Measurements from ENCODE around the gene KPTN.

The KPTN gene

DNA sequence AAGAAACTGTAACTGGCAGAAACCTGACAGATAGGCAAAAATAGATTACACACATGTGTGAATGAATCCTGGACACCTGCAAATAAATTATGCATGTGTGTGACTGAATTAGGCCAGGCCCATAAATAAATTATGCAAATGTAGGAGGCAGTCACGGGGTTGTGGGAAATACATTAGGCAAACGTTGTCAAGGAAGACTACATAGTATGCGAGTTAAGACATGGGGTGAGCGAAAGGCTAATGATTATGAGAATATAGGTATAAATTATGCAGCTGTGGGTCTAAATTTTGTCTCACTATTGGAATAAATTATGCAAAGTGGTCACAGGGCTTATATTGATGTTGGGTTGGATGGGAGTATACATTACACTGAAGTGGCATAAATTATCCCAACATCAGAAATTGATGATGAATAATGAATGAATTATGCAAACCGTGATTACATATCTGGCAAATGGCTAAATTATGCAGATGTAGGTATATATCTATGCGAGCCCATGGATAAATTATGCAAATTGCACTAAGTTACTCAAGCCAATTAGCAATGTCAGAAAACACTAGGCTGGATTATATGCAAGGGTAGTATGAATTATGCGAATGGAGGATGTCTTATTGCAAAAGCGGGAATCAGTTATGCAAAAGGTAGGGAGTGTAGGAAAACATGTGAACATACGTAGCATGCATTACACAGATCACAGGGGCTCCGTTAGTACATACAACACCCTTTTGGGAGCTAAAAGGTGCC is 19.2 kb downstream of the KPTN start:
- no peak for DNase-seq

DNA sequence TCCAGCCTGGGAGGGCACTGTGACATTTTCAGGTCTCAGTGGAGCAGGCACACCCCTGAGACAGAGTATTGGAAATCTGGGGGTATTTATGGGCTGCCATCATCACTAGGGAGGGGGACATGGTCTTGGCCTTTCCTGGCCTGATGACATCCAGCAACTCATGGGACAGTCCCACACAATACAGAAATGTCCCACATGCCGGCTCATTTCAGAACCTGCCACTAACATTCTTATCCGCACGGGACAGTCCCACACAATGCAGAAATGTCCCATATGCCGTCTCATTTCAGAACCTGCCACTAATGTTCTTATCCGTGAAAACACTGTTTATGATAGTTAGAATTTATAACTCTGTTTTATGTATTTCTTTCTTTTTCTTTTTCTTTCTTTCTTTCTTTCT is 22.1 kb downstream of the KPTN start:
- no peak for DNase-seq

DNA sequence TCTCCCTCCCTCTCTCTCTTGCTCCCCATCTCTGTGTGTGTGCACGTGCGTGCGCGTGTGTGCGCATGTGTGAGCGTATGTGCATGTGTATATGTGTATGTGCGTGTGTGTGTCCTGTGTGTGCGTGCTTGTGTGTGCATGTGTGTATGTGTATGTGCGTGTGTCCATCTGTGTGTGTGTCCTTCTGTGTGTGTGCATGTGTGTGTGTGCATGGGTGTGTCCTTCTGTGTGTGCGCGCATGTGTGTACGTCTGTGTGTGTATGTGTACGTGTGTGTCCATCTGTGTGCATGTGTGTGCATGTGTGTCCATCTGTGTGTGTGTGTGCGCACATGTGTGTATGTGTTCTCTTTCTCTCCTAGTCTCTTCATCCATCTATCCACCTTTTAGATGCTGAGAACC is 24.5 kb downstream of the KPTN start:
- no peak for DNase-seq

DNA sequence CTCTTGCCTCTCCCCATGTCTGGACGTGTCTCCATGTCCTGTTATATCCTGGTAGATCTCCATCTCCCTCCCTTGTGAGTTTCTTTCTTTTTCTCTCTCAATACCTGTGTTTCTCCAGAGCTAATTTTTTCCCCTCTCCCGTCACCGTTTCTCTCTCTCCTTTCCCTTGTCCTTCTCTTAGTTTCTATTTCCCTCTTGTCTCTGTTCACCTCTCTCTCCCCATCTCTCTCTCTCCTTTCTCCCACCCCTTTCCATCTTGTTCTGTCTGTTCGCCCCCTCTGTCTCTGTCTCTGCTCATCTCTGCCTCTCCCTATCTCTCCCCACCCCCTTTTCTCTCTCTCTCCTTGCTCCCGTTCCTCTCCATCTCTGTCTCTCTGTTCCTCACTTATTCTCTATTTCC is 25.3 kb downstream of the KPTN start:
- no peak for DNase-seq

DNA sequence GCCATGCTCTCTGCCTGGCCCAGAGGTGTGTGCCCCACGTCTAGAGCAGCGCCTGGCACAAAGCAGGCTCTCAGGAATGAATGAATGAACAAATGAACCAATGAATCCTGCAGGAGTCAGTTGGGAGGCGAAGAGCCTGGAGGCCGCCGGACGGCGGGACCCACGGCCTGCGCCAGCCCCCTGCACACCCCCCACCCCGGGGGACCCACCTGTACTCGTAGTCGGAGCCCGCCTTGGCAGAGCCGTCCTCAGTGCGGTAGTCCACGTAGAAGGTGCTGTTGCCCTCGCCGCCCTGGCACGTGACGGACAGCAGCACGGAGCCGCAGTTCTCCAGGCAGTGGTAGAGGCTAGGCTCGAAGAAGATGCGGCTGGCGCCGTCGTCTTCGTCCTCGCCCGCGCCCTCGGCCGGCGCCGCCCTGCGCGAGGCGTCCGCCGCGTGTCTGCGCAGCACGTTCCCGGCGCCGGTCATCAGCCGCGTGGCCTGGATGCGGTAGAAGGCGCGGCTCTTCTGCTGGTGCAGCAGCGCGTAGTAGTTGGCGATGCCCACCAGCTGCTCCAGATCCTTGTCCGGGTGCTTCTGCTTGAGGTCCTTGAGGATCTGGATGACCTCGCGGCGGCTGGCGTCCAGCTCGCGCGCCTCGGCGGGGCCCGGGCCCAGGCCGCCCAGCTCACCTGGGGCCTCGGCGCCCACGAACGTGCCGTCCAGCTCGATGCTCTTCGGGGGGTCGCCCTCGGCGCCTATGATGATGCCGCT is 27.1 kb downstream of the KPTN start:
- no peak for DNase-seq

DNA sequence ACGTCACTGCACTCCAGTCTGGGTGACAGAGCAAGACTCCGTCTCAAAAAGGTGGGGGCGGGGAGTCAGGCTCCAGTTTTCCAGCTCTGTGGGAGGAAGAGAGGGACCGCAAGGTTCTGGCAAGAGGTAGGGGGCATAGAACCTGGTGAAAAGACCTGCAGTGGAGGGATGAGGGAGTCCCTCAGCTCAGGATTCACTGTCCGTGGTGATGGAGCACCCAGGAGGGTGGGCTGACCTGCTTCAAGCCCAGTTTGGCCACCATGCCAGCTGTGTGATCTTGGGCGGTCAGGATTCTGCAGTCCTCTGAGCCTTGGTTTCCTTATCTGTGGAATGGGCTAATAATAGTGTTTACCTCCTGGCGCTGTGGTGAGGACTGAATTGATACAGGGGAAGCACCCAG is 33.5 kb downstream of the KPTN start:
- DNase-seq = no peak

DNA sequence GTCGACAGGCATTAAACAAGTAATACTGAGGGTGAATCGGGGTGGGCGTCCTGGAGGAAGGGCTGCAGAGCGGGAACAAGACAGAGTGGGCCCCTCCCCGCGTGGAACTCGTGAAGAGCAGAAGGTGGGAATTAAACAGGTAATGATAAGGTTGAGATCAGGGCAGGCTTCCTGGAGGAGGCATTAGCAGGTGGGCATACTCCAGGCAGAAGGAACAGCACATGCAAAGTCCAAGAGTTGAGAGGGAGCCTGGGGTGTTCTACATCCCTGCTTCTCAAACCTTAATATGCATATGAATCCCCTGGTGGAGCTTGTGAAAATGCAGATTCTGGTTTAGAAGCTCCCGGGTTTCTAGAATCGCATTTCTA is 35.7 kb downstream of the KPTN start:
- DNase-seq = no peak

DNA sequence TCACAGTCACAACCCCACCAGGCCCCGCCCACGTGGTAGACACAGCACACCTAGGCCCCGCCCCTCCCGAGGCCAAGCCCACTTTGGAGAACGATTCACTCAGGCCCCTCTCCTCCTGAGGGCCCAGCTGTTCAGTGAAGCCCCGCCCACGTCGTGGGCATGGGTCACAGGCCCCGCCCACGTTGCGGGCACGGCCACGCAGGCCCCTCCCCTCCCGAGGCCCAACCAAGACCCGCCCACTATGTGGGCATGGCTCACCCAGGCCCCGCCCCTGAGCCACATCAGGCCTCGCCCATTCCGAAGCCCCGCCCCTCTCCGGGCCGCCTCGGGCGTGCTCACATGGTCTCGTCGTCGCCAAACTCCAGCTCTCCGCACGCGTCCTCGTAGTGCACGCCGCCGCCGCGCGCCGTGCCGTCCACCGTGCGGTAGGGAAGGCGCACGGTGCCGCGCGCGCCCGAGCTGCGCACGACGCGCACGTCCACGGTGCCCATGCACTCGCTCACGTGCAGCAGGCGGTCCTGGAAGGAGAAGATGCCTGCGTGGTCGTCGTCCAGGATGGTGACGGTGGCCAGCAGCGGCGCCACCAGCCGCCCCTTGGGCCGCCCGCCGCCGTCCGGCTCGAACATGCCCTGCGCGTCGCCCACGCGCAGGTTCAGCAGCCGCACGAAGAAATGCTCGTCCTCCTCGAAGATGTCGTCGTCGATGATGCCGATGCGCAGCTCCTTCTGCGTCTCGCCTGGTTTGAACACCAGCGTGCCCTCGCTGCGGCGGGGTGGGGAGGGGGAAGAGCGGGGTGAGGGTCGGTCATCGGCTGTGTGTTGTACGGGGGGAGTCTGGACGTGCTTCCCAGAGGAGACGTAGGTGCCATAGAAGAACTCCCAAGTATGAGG is 36.3 kb downstream of the KPTN start:
- DNase-seq = no peak

DNA sequence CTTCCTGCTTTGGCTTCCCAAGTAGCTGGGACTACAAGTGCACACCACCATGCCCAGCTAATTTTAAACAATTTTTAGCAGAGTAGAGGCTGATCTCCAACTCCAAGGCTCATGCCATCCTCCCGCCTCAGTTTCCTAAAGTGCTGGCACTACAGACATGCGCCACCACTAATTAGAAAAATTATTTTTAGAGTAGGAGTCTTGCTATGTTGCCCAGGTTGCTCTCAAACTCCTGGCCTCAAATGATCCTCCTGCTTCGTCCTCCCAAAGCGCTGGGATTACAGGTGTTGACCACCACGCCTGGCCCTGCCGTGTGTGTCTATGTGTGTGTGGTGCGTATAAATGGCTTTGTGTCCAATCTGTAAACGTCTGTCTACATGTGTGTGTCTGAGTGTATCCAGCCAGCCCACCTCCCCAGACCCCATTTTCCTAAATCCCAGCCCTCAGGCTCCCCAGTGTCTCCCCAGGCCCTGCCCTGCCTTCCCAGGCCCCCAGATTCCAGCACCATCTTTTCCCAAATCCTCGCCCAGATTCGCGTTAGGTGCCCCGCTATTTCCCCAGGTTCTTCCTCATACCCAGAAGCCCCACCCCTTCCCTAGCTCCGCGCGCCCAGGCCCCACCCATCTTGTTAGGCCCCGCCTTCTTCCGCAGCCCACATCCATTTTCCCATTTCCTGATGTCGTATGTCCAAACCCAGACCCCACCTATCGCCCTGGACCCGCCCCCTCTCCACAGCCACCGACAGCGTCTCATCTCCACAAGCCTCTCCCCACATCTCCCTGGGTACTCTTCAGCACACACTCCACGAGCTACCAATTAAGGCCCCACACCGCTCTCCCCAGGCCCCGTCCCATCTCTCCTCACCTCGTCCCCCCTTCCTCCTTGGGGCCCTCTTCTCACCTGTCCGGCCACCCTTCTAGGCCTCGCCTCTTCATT is 37.2 kb downstream of the KPTN start:
- no peak for DNase-seq

DNA sequence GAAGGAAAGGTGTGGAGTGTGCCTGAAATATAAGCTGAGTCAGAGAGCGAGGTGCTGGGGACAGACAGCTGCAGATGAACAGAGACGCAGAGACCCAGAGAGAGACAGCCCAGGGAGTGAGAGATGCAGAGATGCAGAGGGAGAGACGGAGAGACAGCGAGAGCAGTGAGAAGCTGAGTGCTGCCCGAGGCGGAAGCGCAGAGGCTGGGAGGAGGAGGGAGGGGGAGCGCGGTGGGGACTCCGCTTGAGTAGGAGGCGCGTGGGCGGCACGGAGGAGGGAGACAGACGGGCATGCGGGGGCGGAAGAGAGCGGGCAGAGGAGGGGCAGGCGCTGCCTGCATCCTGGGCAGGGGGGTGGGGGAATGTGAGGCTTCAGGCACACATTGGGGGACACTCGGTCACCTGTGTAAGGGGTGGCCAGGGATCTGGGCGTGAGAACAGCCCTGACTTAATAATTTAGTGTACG is 38.0 kb downstream of the KPTN start:
- no peak for DNase-seq

DNA sequence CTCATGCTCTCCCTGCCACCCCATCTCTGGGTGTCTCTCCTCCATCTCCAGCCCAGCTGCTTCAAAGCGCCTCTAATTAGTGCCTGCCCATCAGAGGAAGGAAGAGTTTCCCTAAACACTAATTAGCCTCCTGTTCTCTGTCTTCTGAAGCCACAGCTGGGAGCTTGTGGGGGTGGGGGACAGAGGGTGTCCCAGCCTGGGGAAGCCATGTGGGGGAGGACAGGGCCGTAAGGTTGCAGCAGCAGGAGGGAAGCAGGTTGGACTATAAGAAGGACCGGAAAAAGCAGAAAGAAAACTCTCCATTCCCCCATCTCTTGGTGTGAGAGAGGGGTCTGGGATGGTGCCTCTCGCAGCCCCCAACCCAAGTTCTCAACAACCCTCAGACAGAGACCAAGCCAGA is 38.5 kb downstream of the KPTN start:
- no peak for DNase-seq

DNA sequence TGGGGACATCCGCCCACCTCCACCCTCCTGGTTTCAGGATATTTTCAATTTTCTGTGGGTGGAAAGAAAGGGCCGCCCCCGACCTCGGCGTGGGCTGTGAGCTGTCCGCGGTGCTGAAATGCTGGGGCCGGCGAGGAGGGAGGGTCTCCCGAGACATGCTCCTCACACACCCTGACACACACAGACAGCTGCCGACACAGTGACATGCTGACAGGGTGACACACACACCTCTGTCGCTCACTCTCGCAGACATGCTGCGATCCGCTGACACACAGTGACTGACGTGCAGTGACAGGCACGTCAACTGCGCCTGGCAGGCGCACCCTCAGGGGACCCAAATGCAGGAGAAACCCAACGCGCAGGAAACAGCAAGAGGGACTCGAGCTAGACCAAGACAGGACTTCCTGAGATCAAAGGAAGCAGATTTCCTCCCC is 39.6 kb downstream of the KPTN start:
- no peak for DNase-seq

DNA sequence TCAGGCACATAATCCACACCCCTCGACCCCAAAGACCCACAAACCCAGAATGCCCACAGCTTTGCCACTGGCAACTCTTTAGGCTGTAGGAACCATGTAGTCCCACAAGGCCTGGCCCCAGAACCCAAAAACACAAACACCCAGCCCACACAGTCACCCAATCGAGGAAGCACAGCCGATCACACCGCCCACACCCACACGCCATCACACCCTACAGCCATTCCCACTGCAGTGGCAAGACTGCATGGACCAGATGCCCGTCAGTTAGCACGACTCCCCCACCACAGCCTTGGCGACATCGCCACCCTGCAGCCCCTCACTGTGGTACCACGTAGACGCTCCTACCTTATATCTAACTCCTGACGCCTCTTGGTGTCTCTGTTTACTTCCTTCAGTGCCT is 40.7 kb downstream of the KPTN start:
- DNase-seq = no peak

DNA sequence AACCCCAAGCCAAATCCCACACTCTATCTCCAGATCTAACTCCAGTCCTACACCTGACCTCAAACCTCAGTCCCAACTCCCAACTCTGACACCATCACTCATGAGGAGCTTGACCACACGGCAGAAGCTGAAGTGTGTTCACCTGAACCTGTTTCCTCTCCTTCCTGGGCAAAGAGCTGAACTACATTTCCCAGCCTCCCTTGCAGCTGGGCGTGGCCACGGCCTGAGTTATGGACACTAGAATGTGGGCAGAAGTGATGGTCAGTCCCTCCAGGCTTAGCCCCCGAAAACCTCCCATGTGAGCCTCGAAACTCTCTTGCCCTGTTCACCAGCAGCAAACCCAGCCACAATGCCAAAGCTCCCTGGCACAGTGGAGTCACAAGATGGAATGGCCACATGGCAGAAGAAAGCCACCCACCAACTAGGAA is 45.2 kb downstream of the KPTN start:
- DNase-seq = no peak

DNA sequence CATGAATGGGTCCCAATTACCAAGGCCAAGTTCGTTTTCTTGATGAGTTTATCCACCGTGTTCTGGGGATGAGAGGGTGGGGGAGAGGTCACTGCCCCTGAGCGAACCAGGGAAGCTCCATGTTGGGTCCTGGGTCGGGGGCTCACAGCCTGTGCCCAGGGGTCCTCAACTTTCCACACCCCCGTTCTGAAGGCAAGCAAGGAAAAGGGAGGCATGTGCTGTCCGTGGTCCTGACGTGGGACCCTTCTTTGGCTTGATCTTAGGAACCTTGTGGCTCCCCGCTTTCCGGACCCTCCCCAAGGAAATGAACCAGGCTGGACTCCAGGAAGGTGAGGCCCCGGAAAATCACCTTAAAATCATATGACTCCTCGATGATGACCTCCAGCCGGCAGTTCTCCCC is 46.5 kb downstream of the KPTN start:
- DNase-seq = no peak

DNA sequence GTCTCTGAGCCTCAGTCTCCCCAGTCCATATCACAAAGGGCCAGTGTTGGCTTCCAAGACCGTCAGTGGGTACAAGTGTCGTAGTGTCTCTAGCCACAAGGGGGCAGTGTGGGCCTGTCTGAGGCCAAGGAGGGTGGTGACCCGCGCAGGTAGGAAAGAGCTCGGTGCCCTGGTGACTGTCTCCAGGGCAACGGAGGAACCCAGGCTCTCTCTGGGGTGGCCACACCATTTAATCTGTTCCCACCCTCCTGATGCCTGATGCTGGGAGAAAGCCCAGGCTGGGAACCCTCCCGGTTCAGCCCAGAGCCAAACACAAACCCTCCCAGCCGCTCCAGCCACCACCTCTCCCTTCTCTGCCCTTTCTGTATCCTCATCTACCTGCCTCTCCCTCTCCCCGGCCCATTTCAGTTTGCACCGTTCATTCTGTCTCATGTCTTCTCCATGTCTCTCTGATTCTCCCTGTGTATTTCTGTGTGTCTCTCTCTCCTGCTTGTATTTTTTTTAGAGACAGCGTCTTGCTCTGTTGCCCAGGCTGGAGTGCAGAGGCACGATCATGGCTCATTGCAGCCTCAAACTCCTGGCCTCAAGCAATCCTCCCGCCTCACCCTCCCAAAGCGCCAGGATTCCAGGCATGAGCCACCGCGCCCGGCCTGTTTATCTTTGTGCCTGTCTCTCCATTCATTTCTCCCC is 47.2 kb downstream of the KPTN start:
- peak; percentile 39 for DNase-seq

DNA sequence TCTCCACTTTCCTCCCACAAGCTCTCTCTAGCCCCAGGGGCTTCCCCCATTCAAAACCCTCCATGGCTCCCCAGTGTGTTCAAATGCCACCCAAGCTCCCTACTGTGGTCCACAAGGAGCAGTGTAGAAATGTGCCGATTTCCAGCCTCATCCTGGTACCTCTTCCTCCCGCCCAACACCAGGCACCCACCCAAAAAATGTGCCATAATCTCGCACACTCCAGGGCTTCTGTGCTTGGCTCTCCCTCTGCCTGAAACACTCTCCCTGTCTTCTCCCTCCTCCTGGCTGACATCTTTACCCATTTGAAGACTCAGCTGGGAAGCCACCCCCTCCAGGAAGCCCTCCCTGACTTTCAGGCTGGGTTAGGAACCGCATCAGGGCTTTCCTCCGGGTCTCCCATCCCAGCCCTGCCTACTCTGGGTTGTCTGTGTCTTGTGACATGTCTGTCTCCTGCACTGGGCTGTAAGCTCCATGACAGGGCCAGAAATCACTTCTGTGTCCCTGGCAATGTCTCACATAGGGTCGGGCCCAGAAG is 48.1 kb downstream of the KPTN start:
- DNase-seq = no peak

DNA sequence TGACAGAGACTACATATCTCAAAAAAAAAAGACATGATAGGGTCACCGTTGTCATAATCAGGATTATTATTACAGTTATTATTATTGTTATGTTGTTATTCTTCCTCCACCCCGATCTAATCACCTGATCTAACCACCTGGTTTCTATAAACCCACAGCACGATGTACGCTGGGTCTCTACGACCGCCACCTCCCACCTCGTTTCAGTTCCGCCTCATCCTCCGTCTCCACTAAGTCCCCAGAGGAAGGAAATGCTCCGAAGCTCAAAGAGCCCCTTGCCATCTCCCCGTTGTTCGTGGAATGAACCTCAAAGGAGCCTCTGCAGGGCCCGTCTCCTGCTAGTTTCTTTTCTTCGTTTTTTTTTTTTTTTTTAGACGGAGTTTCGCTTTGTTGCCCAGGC is 48.8 kb downstream of the KPTN start:
- DNase-seq = no peak

DNA sequence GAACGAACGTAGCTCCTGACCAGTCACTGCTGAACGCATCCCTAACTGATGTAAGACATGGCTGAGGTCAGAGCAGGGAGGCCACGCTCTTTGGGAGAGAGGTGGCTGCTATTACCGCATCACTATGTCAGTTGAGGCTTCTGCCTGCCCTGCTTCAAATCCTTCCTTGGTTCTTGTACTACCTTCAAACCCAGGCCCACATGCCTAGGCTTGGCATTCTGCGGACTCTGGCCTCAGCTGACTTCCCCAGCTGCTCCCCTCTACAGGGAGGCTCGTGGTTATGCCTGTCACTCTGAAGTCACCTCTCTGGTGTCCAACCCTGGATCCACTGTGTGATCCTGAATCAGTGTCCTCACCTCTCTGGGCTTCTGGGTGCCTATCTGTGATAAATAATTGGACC is 49.9 kb downstream of the KPTN start:
- no peak for DNase-seq

DNA sequence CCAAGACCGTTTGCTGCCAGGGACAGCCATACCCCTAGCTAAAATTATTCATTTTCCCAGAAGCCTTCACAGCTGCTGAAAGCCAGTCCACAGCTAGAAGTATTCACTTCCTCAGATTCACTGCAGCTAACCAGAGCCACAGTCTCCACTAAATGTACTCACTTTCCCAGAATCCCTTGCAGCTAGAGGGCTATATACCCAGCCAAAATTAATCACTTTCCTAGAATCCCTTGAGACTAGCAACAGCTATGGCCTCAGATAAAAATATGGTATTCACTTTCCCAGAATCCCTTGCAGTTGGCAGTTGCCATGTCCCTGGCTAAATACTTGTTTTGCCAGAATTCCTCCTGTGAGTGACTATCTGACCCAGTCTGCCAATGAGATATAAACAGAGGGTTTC is 50.9 kb downstream of the KPTN start:
- no peak for DNase-seq

DNA sequence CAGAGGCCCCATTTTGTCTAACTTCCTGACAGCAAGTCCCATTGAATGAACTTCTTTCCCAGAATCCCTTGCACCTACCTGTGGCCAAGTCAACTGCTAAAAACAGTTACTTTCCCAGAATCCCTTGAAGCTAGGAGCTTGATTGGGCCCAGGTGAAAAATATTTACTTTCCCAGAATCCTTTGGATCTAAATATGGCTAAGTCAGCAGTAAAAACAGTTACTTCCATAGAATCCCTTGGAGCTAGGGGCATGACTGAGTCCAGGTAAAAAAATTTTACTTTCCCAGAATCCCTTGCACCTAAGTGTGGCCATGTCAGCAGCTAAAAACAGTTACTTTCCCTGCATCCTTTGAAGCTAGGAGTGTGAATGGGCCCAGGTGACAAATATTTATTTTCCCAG is 51.5 kb downstream of the KPTN start:
- no peak for DNase-seq
